OCI-LY3 (cell line): ENCODE results near the gene XBP1.

Experiments used
- H2AFZ ChIP-seq: fragments of 200-600, 300-600 bp; shearing (Covaris generic); 2 replicates; pipeline ENCODE4 v1.6.0; 2014; ENCODE audit warnings: antibody characterized with exemption, low read depth, low read length
- H3K27ac ChIP-seq: fragments of 200-600, 300-600 bp; sonication (generic); 2 replicates; pipeline ENCODE4 v1.5.1; 2014; ENCODE audit warnings: mild to moderate bottlenecking, low read length, moderate library complexity, mixed read lengths
- H3K27me3 ChIP-seq: fragments of 200-600, 300-600 bp; sonication (generic); 2 replicates; pipeline ENCODE4 v1.6.1; 2014; ENCODE audit warnings: low read depth, low read length, mixed read lengths
- H3K36me3 ChIP-seq: fragments of 200-600, 300-600 bp; sonication (generic); replicated peaks from 2 replicates; pipeline ENCODE3; 2014; ENCODE audit warnings: low read depth, low read length, mixed read lengths
- H3K4me1 ChIP-seq: fragments of 300-600, 200-600 bp; sonication (generic); 2 replicates; pipeline ENCODE4 v1.6.1; 2014; ENCODE audit warnings: low read length, mixed read lengths
- H3K4me2 ChIP-seq: fragments of 200-600, 300-600 bp; sonication (generic); 2 replicates; pipeline ENCODE4 v1.6.1; 2014; ENCODE audit warnings: low read length, mixed read lengths
- H3K4me3 ChIP-seq: fragments of 300-600, 200-600 bp; sonication (generic); 2 replicates; pipeline ENCODE4 v1.5.1; 2014; ENCODE audit warnings: antibody characterized with exemption, mild to moderate bottlenecking, low read length, moderate library complexity
- H3K79me2 ChIP-seq: fragments of 300-600, 200-600 bp; shearing (Covaris generic); 2 replicates; pipeline ENCODE4 v1.6.1; 2014; ENCODE audit warnings: mild to moderate bottlenecking, low read length, mixed read lengths
- H3K9ac ChIP-seq: fragments of 300-600, 200-600 bp; shearing (Covaris generic); 2 replicates; pipeline ENCODE4 v1.6.0; 2014; ENCODE audit warnings: mild to moderate bottlenecking, low read length, moderate library complexity
- H3K9me3 ChIP-seq: fragments of 200-600, 300-600 bp; shearing (Covaris generic); 2 replicates; pipeline ENCODE4 v1.6.1; 2014; ENCODE audit warnings: low read length, mixed read lengths; ENCODE audit not compliant: insufficient read depth
- H4K20me1 ChIP-seq: fragments of 200-600, 300-600 bp; sonication (generic); 2 replicates; pipeline ENCODE4 v1.6.1; 2016; ENCODE audit warnings: low read length, mixed read lengths; ENCODE audit not compliant: insufficient read depth
- CTCF ChIP-seq: fragments of 200-600, 300-600 bp; sonication (generic); IDR thresholded peaks from 2 replicates; pipeline ENCODE4 v1.5.1; 2014; ENCODE audit warnings: antibody characterized with exemption, low read length, low read depth
- EZH2phosphoT487 ChIP-seq: fragments of 200-600 bp; shearing (Covaris generic); IDR thresholded peaks from 2 replicates; pipeline ENCODE4 v1.6.1; 2018; ENCODE audit warnings: antibody characterized with exemption, mixed run types, low read depth

XBP1 gene

DNA sequence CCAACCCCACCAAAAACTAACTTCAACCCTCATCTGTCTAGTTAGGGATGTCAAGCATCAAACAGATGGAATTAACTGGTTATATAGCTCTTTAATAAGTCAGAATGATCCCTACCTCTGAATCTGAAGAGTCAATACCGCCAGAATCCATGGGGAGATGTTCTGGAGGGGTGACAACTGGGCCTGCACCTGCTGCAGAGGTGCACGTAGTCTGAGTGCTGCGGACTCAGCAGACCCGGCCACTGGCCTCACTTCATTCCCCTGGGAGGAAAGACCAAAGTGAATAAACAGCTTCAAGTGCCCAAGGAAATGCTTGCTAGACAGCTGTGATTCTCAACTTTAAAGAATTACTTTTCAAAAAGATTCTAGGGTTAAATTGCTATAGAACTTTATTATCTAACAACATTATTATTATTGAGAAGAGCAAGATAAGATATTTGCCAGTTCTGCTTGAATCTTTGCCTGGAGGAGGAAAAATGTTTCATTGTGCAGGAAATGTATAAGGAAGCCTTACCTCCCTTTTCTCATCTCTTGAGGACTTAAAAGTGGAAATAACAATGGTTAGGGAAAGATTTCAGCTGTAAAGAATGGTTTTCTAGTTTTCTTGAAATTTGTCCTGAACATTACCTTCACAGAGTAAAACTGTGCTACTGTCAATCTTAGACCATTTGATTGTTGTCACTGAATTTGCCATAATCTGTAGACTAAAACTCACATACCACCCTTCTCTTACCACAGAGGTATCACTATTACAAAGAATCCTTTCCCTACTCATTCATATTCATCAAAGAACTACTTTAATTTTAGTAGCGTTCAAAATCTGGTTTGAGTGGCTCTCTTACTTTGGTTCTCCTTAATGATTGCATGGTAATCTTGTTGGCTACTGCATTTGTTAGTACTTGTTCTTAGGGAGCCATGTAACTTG lies 4.2 kb downstream of the XBP1 start:
- no peaks in the 10 kb centered on the region for H3K27me3 ChIP-seq
- H3K36me3 ChIP-seq = peaks cover 56% of the 10 kb centered on the region
- H3K79me2 ChIP-seq = peaks cover 72% of the 10 kb centered on the region
- H3K4me1 ChIP-seq = peaks cover 69% of the 10 kb centered on the region
- TF ChIP-seq CTCF (no peak), EZH2phosphoT487 (no peak)
- peak overlapping the region; percentile 48 for H3K27ac ChIP-seq
- peak overlapping the region; percentile 10 for H3K4me3 ChIP-seq
- H3K4me2 ChIP-seq = peak overlapping the region; percentile 55
- peaks cover 53% of the 10 kb centered on the region for H4K20me1 ChIP-seq
- H2AFZ ChIP-seq = no peak overlapping the region
- H3K9ac ChIP-seq = 0 out of 2 replicates have a peak overlapping the region, but pooled peaks have one; percentile 0
- H3K9me3 ChIP-seq = no peaks in the 10 kb centered on the region

DNA sequence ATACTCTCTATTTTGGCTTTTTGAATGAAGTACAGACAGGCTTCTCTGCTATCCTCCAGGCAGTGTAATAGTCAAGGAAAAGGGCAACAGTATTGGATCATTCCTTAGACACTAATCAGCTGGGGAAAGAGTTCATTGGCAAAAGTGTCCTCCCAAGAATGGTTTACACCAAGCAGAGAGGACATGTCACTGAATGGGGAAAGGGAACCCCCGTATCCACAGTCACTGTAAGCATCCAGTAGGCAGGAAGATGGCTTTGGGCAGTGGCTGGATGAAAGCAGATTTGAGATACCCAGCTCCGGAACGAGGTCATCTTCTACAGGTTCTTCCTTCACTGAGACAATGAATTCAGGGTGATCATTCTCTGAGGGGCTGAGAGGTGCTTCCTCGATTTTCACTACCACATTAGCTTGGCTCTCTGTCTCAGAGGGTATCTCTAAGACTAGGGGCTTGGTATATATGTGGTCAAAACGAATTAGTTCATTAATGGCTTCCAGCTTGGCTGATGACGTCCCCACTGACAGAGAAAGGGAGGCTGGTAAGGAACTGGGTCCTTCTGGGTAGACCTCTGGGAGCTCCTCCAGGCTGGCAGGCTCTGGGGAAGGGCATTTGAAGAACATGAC lies 5.2 kb downstream of the XBP1 start:
- no peak overlapping the region for H3K4me2 ChIP-seq
- H2AFZ ChIP-seq = no peak overlapping the region
- peaks cover 76% of the 10 kb centered on the region for H3K4me1 ChIP-seq
- H4K20me1 ChIP-seq = peaks cover 53% of the 10 kb centered on the region
- H3K36me3 ChIP-seq = peaks cover 60% of the 10 kb centered on the region
- no peak overlapping the region for H3K27ac ChIP-seq
- H3K9ac ChIP-seq = no peak overlapping the region
- no peak overlapping the region for H3K4me3 ChIP-seq
- H3K27me3 ChIP-seq = no peaks in the 10 kb centered on the region
- H3K9me3 ChIP-seq = no peaks in the 10 kb centered on the region
- TF ChIP-seq CTCF (no peak), EZH2phosphoT487 (no peak)
- peaks cover 62% of the 10 kb centered on the region for H3K79me2 ChIP-seq

- Histone ChIP-seq H3K36me3 (peaks cover 61% of the 10 kb centered on the region), H3K4me3 (no peak overlapping the region), H3K27me3 (no peaks in the 10 kb centered on the region), H3K9ac (no peak overlapping the region), H3K79me2 (peaks cover 51% of the 10 kb centered on the region), H3K4me2 (no peak overlapping the region), H3K27ac (0 out of 2 replicates have a peak overlapping the region, but pooled peaks have one; percentile 2), H2AFZ (no peak overlapping the region), H4K20me1 (peaks cover 53% of the 10 kb centered on the region), H3K9me3 (no peaks in the 10 kb centered on the region), H3K4me1 (peaks cover 76% of the 10 kb centered on the region)
- no peak for TF ChIP-seq CTCF
- TF ChIP-seq EZH2phosphoT487 = no peak
Observed at GRCh38 chr22:28793976-28794584, 6.3 kb downstream of the XBP1 start.
